ENCODE measurements around the gene D2HGDH. TPM values are rescaled to one million over a fixed set of nuclear protein-coding genes. Genes with fewer than 3 reads are reported as not detected.

D2HGDH gene
- total RNA-seq, 3 donors from 2014 or later (not counting 1 experiment from before 2014, with no cell fraction given), result 28.9 to 45.5 (median 43.4) TPM

DNA sequence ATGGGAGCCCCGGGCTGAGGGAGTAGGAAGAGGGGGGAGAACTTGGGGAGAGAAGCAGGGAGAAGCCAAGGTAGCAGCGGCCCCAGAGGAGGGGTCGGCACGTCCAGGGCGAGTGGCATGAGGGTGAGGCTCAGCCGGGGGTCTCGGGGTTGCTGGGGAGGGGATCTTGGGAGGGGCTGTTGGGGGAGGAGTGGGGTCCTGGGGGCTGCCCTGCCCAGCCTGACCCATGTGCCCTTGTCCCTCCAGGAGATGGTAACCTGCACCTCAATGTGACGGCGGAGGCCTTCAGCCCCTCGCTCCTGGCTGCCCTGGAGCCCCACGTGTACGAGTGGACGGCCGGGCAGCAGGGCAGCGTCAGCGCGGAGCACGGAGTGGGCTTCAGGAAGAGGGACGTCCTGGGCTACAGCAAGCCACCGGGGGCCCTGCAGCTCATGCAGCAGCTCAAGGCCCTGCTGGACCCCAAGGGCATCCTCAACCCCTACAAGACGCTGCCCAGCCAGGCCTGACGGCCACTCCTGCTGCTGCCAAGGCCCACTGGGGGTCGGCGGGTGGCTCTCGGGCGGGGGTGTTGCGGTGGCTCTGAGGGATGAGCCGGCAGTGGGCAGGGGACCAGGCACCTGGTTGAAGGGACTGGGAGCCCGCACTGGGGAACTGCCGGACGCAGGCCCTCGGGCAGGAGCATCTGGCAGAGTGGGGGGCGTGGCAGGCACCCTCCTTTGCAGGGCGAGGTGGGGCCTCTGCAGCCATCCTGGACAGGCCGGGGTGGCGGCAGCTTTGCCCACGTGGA lies 33.2 kb downstream of the D2HGDH start:
- H3K9me3 Mint-ChIP-seq, result no peaks in the 10 kb centered on the region
- Histone ChIP-seq H3K9me3 (ENCODE audit: control insufficient read depth, insufficient read depth, low read length) (no peaks in the 10 kb centered on the region), H3K4me3 (ENCODE audit: low read length) (no peak overlapping the region), H3K4me1 (ENCODE audit: control insufficient read depth, insufficient read depth, low read length) (peaks cover 28% of the 10 kb centered on the region), H3K36me3 (ENCODE audit: control insufficient read depth, insufficient read depth, low read length) (no peaks in the 10 kb centered on the region), H3K27me3 (ENCODE audit: control insufficient read depth, insufficient read depth, low read length) (peaks cover 5% of the 10 kb centered on the region), H3K27ac (ENCODE audit: low read length) (no peak overlapping the region)
- 93% methylated on average over 37 of the region's 37 CpGs for WGBS (ENCODE audit: insufficient coverage)
- TF ChIP-seq, protein P1, sequence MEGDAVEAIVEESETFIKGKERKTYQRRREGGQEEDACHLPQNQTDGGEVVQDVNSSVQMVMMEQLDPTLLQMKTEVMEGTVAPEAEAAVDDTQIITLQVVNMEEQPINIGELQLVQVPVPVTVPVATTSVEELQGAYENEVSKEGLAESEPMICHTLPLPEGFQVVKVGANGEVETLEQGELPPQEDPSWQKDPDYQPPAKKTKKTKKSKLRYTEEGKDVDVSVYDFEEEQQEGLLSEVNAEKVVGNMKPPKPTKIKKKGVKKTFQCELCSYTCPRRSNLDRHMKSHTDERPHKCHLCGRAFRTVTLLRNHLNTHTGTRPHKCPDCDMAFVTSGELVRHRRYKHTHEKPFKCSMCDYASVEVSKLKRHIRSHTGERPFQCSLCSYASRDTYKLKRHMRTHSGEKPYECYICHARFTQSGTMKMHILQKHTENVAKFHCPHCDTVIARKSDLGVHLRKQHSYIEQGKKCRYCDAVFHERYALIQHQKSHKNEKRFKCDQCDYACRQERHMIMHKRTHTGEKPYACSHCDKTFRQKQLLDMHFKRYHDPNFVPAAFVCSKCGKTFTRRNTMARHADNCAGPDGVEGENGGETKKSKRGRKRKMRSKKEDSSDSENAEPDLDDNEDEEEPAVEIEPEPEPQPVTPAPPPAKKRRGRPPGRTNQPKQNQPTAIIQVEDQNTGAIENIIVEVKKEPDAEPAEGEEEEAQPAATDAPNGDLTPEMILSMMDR (IDR thresholded peaks at IDR 0.05), result no peak
- no peaks in the 10 kb centered on the region for H3K36me3 Mint-ChIP-seq
- H3K27ac Mint-ChIP-seq, result no peak overlapping the region
- peaks cover 8 to 16% of the 10 kb centered on the region in 2 donors for H3K27me3 Mint-ChIP-seq (ENCODE audit: low read depth in 2 of 2)
- H3K4me1 Mint-ChIP-seq, result peaks cover 17 to 27% of the 10 kb centered on the region in 2 donors
- H3K4me3 Mint-ChIP-seq, result no peak overlapping the region
- DNase-seq (no peak), ATAC-seq (no peak)
- intact Hi-C loops (cut with micrococcal nuclease), result no loop called here

DNA sequence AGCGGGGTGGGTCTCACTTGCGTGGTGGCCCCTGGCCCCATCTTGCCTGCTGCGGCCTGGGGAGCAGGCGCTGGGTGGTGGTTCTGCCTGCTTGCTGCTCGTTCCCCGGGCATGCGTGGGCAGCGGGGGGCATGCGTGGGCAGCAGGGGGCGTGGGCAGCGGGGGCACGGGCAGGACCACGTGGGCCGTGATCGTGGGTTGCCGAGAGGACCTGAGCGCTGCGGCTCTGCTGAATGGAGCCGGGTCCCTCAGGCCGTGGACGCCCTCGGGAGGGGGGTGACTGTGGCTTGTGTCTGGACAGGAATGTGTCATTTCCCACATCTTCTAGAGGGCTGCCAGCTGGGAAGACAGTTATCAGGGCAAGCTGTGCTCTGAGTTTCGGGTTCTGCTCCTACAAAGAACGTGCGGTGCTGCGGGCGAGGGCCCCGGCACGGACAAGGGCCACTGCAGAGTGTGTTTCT lies 33.9 kb downstream of the D2HGDH start:
- Mint-ChIP-seq H3K9me3 (no peaks in the 10 kb centered on the region), H3K36me3 (no peaks in the 10 kb centered on the region), H3K27ac (no peak overlapping the region), H3K4me1 (peaks cover 10 to 21% of the 10 kb centered on the region in 2 donors), H3K4me3 (no peak overlapping the region), H3K27me3 (ENCODE audit: low read depth in 2 of 2) (peaks cover 8 to 19% of the 10 kb centered on the region in 2 donors)
- no peaks in the 10 kb centered on the region for H3K9me3 ChIP-seq (ENCODE audit: control insufficient read depth, insufficient read depth, low read length)
- H3K4me1 ChIP-seq (ENCODE audit: control insufficient read depth, insufficient read depth, low read length), result peaks cover 24% of the 10 kb centered on the region
- 92% methylated on average over 29 of the region's 29 CpGs for WGBS (ENCODE audit: insufficient coverage)
- peaks cover 6% of the 10 kb centered on the region for H3K27me3 ChIP-seq (ENCODE audit: control insufficient read depth, insufficient read depth, low read length)
- no peak for DNase-seq
- intact Hi-C loops (cut with micrococcal nuclease), result no loop called here
- H3K4me3 ChIP-seq (ENCODE audit: low read length), result no peak overlapping the region
- no peak for ATAC-seq
- TF ChIP-seq, protein P1 (IDR thresholded peaks at IDR 0.05), result no peak
- no peaks in the 10 kb centered on the region for H3K36me3 ChIP-seq (ENCODE audit: control insufficient read depth, insufficient read depth, low read length)
- no peak overlapping the region for H3K27ac ChIP-seq (ENCODE audit: low read length)

DNA sequence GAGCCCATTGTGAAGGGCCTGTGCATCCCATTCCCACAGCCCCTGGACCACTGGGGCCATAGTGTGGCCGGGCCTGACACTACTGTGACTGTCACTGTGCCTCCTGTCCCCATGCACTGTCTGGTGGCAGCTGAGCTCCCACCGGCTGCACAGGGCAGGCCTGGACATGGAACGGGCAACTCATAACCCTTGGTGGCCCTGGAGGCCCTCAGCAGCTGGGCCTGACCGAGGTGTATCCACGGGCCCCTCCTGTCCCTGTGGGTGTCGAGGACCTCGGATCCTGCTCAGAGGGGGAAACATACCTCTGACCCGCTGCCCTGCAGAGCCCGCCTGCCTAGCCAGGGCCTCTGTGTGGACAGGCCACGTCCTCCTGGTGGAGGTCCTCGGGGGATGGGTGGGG lies 34.4 kb downstream of the D2HGDH start:
- Histone ChIP-seq H3K4me3 (ENCODE audit: low read length) (no peak overlapping the region), H3K9me3 (ENCODE audit: control insufficient read depth, insufficient read depth, low read length) (no peaks in the 10 kb centered on the region), H3K27ac (ENCODE audit: low read length) (no peak overlapping the region), H3K4me1 (ENCODE audit: control insufficient read depth, insufficient read depth, low read length) (peaks cover 18% of the 10 kb centered on the region), H3K27me3 (ENCODE audit: control insufficient read depth, insufficient read depth, low read length) (peaks cover 6% of the 10 kb centered on the region), H3K36me3 (ENCODE audit: control insufficient read depth, insufficient read depth, low read length) (no peaks in the 10 kb centered on the region)
- H3K9me3 Mint-ChIP-seq, result no peaks in the 10 kb centered on the region
- WGBS (ENCODE audit: insufficient coverage), result 95% methylated on average over 11 of the region's 11 CpGs
- DNase-seq (no peak), ATAC-seq (no peak)
- peaks cover 6 to 15% of the 10 kb centered on the region in 2 donors for H3K4me1 Mint-ChIP-seq
- H3K36me3 Mint-ChIP-seq, result no peaks in the 10 kb centered on the region
- TF ChIP-seq, protein P1 (IDR thresholded peaks at IDR 0.05), result no peak
- no peak overlapping the region for H3K4me3 Mint-ChIP-seq
- no peak overlapping the region for H3K27ac Mint-ChIP-seq
- H3K27me3 Mint-ChIP-seq (ENCODE audit: low read depth in 2 of 2), result peaks cover 8 to 19% of the 10 kb centered on the region in 2 donors
- intact Hi-C loops (cut with micrococcal nuclease), result no loop called here

All from natural killer cell (primary cell).